DOHH2 (cell line): ENCODE results near the gene HUWE1.
A peak's percentile ranks its signal among the peaks of the same experiment; 100 is the strongest.

Source experiments
- H3F3A ChIP-seq: fragments of 200-600 bp; sonication (generic), shearing (Covaris generic); 2 replicates; pipeline ENCODE4 v1.6.0; 2016; ENCODE audit warnings: antibody characterized with exemption, mild to moderate bottlenecking; ENCODE audit not compliant: control insufficient read depth, insufficient read depth
- H3K27ac ChIP-seq: fragments of 200-600 bp; sonication (generic); 2 replicates; pipeline ENCODE4 v1.5.1; 2014; ENCODE audit warnings: low read depth, mild to moderate bottlenecking, low read length, moderate library complexity
- H3K27me3 ChIP-seq: fragments of 200-600 bp; sonication (generic); 2 replicates; pipeline ENCODE4 v1.6.1; 2014; ENCODE audit warnings: mild to moderate bottlenecking, low read length, mixed read lengths; ENCODE audit not compliant: control insufficient read depth
- H3K36me3 ChIP-seq: fragments of 200-600 bp; sonication (generic); 2 replicates; pipeline ENCODE4 v1.6.1; 2014; ENCODE audit warnings: mild to moderate bottlenecking, low read length, moderate library complexity, mixed read lengths; ENCODE audit not compliant: control insufficient read depth
- H3K4me1 ChIP-seq: fragments of 200-600 bp; sonication (generic); 2 replicates; pipeline ENCODE4 v1.6.1; 2014; ENCODE audit warnings: mild to moderate bottlenecking, low read length, mixed read lengths; ENCODE audit not compliant: control insufficient read depth
- H3K4me2 ChIP-seq: fragments of 200-600 bp; sonication (generic); 2 replicates; pipeline ENCODE4 v1.6.0; 2014; ENCODE audit warnings: mild to moderate bottlenecking, low read length, moderate library complexity
- H3K4me3 ChIP-seq: fragments of 200-600 bp; sonication (generic); 2 replicates; pipeline ENCODE4 v1.5.1; 2014; ENCODE audit warnings: mild to moderate bottlenecking, low read length, mixed read lengths
- H3K79me2 ChIP-seq: fragments of 200-600 bp; sonication (generic); 2 replicates; pipeline ENCODE4 v1.6.1; 2014; ENCODE audit warnings: mild to moderate bottlenecking, low read length, mixed read lengths; ENCODE audit not compliant: control insufficient read depth
- H3K9me2 ChIP-seq: fragments of 200-600 bp; sonication (generic); replicated peaks from 2 replicates; pipeline ENCODE4 v1.6.1; 2014; ENCODE audit warnings: mild to moderate bottlenecking, low read length, mixed read lengths; ENCODE audit not compliant: control insufficient read depth
- H3K9me3 ChIP-seq: fragments of 200-600 bp; sonication (generic); 2 replicates; pipeline ENCODE4 v1.6.1; 2014; ENCODE audit warnings: antibody characterized with exemption, low read length, mixed read lengths; ENCODE audit not compliant: control insufficient read depth, insufficient read depth
- H4K20me1 ChIP-seq: fragments of 200-600 bp; sonication (generic); 2 replicates; pipeline ENCODE4 v1.6.0; 2014; ENCODE audit warnings: low read depth, mild to moderate bottlenecking, antibody characterized with exemption, low read length, moderate library complexity; ENCODE audit not compliant: control insufficient read depth, insufficient read depth
- CTCF ChIP-seq: fragments of 200-600 bp; sonication (generic); IDR thresholded peaks from one replicate; pipeline ENCODE4 v1.5.1; 2014; ENCODE audit warnings: antibody characterized with exemption, mild to moderate bottlenecking, low read depth, low read length; ENCODE audit not compliant: poor library complexity, severe bottlenecking
- EZH2phosphoT487 ChIP-seq: fragments of 200-600 bp; sonication (generic); IDR thresholded peaks from 2 replicates; pipeline ENCODE4 v1.6.1; 2017; ENCODE audit warnings: borderline replicate concordance, mild to moderate bottlenecking, antibody characterized with exemption, low read length, moderate library complexity, mixed read lengths

Gene HUWE1

GRCh38 chrX:53686151-53686885, at the start of gene HUWE1:
TSS of gene HUWE1 (minus strand) at chrX:53686719. CDS start at chrX:53654107, 32,612 bp downstream.
- Histone ChIP-seq H3K36me3 (peaks cover 23% of the 10 kb centered on the region), H3K4me1 (peaks cover 18% of the 10 kb centered on the region), H4K20me1 (peaks cover 5% of the 10 kb centered on the region; the same call in 1 of the 2 replicates), H3K79me2 (peaks cover 43% of the 10 kb centered on the region), H3K4me2 (peak within 1 kb of the TSS; percentile 81), H3K9me3 (no peaks in the 10 kb centered on the region), H3K27ac (peak within 1 kb of the TSS; percentile 83), H3K27me3 (no peaks in the 10 kb centered on the region), H3F3A (no peaks in the 10 kb centered on the region; the same call in 1 of the 2 replicates), H3K9me2 (no peaks in the 10 kb centered on the region), H3K4me3 (peak within 1 kb of the TSS; percentile 87)
- TF ChIP-seq EZH2phosphoT487, result no peak
- no peak for TF ChIP-seq CTCF

- H3F3A ChIP-seq, result no peaks in the 10 kb centered on the region
- H3K4me1 ChIP-seq, result peaks cover 18% of the 10 kb centered on the region
- H4K20me1 ChIP-seq, result no peaks in the 10 kb centered on the region
- no peaks in the 10 kb centered on the region for H3K36me3 ChIP-seq
- H3K27me3 ChIP-seq, result no peaks in the 10 kb centered on the region
- TF ChIP-seq CTCF, result no peak
- TF ChIP-seq EZH2phosphoT487, result no peak
- no peak overlapping the region for H3K4me3 ChIP-seq
- H3K79me2 ChIP-seq, result no peaks in the 10 kb centered on the region
- no peaks in the 10 kb centered on the region for H3K9me3 ChIP-seq
- H3K9me2 ChIP-seq, result no peaks in the 10 kb centered on the region
- H3K27ac ChIP-seq, result no peak overlapping the region
- H3K4me2 ChIP-seq, result peak overlapping the region; percentile 39
Measured at GRCh38 chrX:53732797-53733196, 46.3 kb upstream of the HUWE1 start.

- H3K9me3 ChIP-seq, result no peaks in the 10 kb centered on the region
- no peaks in the 10 kb centered on the region for H3K27me3 ChIP-seq
- H3K4me3 ChIP-seq, result no peak overlapping the region
- no peaks in the 10 kb centered on the region for H3F3A ChIP-seq
- peaks cover 18% of the 10 kb centered on the region for H3K4me1 ChIP-seq
- no peak overlapping the region for H3K4me2 ChIP-seq
- H3K79me2 ChIP-seq, result no peaks in the 10 kb centered on the region
- TF ChIP-seq CTCF (no peak), EZH2phosphoT487 (no peak)
- H3K27ac ChIP-seq, result no peak overlapping the region
- no peaks in the 10 kb centered on the region for H3K9me2 ChIP-seq
- no peaks in the 10 kb centered on the region for H4K20me1 ChIP-seq
- H3K36me3 ChIP-seq, result no peaks in the 10 kb centered on the region
Measured at GRCh38 chrX:53729751-53730150, 43.2 kb upstream of the HUWE1 start.
